GF-D8 (cell line): ENCODE measurements around the gene FXYD6.

Experiments used
- DNase-seq: peaks from one replicate; lab custom pipeline; 2025; lab: John Stamatoyannopoulos, UW

Gene FXYD6

DNA sequence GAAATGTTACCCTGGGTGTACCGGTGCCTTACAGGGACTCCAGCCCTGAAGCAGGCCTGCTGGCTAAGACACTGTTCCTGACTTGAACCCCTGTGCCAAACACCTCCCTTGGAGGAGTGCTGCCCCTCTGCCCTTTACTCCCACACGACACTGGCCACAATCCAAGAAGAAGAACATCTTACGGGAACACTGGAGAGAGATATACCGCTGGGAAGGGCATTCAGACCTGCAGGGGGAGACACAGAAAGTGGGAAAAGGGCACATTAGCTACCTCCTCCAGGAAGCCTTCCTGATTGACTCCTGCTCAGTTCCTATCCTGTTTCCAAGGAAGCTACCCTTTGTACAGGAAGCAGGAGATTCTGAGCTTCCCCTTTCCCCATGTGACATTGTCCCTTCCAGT is 34.1 kb upstream of the FXYD6 start:
- DNase-seq = no peak

DNA sequence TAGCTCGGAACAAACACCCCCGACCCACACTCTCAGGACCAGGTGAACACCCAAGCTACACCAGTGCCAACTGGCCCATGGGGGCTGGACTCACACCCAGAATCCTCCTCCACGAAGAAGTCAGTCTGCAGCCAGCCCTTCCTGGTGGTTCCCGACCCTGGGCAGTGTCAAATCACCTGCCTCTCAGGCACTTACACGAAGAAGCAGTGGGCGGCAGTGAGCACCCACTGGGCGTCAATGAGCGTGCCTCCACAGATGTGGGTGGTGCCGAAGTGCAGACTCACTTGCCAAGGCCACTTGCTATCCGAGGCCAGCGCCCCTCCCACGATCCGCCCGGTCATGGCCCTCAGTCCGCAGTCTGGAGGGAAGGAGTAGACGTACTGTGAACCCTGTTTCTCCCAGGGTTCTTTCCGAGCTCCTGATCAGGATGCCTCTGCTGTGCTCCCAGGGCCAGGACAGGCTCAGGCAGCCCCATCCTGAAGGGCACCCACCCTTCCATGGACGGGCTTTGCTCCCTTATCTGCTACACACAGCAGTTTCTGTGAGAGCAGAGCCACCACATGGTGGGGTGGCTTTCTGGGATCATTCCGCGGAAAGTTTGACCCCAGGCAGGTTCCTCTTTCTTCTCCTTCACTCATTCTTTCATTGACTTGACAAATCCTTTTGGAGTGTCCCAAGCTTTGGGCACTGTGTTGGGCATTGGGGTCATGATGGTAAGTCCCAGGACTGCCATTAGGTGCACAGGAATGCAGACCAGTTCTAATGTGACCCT is 33.3 kb upstream of the FXYD6 start:
- no peak for DNase-seq

DNA sequence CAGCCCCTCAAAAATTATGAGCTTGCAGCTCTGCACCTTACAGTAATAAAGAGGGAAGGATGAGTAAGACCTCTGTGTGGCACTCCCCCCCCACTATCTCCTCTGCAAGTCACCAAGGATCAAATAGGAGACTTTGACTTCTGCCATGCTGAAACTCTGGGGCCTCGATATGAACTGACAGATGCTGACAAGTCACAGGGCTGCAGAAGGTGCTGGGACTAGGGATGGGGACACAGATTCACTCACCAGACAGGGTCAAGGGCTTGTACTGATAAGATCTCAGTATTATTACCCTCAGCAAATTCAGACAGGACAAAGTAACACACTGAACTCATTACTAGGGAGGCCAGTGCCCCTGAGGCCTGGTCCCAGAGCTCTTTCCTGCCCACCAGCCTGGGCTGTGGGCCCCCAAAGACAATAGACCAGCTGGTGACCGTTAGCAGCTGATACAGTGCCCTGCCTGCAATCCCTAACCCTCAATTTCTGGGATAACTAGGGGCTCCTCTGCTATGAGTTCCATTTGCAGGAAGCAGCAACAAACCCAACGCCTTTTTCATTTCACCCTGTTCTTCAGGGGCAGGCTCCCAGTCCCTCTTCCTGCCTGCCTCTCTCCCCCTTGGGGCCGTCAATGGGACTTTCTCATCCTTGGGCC is 32.6 kb upstream of the FXYD6 start:
- DNase-seq = no peak

DNA sequence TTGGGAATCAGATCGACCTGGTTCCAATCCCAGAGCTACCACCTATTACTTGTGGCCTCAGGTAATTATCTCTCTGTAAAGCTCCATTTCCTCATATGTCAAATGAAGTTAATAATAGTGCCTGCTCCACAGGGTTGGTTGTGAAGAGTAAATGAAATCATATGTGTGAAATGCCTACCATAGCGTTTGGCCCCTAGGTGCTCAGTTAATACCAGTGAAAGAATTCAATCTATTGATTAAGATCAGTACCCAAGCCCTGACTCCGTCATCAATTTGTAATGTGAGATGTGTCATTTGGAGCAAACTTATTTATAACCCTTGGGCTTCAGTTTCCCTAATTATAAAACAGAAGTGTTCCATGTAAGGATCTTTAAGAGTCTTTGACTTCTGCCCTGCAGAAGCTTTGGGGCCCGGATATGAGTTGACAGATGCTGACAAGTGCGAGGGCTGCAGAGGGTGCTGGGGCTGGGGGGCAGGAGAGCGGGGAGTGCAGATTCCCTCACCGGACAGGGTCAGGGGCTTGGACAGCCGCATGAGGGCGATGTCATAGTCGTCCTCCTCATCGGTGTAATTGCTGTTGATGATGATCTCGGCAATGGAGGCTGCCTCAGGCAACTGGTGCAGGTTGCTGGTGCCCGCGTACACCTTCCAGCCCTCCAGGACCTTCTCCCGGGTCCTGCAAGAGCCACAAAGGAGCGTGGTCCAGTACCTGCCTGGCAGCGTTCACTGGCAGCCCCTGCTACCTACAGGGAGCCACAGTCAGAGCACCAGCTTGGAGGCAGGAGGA is 31.8 kb upstream of the FXYD6 start:
- DNase-seq = no peak

DNA sequence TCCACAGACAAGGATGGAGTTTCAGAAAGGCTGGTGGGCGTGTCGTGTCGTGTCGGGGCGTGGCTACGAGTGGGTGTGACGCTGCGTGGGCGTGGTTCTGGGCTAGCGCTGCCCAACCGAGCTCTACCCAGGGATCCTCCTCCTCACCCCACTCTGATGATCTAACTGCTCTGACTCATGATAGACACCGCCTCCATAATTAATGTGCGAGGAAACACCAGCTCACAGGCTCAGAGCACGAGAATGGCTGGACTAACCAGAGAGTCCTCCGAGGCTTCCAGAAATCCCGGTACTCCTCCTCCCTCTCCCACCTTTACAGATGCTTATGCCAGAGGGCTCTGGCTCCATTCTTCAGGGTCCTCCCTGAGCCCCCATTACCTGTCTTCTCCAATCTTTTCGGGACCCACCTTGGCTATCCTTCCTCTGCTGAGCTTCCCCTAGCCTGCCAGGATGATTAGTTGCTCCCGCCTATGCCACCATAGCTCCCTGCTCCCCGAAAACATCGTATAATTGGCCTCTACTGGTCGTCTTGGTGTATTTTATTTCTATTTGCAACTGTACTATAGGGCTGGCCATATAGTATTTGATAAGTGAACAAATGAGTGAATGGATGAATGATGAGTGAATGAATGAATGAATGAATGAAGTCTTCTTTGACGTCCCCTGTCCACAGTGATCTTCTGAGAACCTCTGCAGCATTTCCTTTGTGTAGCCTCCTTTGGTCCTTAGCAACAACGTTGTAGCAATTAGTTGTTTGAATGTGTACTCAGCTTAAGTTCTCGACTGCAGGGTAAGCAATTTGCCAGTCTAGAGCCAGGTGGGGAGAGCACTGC is 31.0 kb upstream of the FXYD6 start:
- DNase-seq = no peak

DNA sequence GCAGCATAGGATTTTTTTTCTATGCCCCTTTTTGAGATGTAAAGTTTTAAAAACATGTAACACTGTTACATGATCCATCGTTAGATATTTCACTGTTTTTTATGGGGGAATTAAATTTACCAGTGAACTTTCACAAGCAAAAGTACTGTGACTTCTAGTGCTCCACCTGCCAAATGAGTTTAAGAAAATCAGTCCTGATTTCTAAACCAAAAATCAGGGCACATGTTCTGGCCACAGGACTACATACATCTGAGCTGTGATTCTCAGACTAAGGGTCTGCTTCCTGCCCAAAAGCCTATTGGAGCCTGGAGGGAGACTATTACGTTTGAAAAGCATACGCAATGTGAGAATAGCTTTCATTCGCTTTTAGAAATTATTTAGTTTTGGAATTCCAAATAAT is 30.3 kb upstream of the FXYD6 start:
- DNase-seq = no peak

DNA sequence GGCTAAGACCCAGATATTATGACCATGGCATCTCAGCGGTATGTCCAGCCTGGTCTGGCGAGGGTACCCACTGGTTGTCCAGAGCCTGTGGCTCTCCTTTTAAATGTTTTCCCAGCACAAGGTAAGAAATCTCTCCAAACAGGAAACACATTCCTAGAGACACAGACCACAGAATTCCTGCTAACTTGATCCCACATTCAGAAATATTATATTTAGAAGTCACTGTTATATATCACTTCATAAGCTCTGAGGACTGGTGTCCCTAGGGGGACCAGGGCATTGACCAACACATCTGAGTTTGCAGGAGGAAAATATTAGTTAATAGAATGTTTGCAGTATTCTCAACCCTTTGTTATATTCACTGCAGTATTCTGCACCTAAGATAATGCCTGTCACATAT is 29.7 kb upstream of the FXYD6 start:
- no peak for DNase-seq

DNA sequence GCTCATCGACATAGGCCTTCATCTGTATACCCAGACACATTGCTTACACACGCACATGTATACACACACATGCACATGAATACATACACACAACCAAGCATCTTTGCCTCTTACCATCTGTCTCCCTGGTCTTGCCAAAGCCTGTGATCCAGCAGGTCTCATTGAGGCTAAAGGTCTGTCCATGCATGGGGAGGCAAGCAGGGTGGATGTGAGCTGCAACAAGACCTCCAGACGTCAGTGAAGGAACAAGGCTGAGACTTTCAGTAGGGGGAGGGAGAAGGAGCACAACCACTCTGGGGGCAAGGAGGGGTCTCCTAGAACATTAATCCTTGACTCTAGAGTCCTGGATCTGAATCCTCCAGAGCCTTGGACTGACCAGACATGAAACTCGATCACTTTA is 29.1 kb upstream of the FXYD6 start:
- no peak for DNase-seq

DNA sequence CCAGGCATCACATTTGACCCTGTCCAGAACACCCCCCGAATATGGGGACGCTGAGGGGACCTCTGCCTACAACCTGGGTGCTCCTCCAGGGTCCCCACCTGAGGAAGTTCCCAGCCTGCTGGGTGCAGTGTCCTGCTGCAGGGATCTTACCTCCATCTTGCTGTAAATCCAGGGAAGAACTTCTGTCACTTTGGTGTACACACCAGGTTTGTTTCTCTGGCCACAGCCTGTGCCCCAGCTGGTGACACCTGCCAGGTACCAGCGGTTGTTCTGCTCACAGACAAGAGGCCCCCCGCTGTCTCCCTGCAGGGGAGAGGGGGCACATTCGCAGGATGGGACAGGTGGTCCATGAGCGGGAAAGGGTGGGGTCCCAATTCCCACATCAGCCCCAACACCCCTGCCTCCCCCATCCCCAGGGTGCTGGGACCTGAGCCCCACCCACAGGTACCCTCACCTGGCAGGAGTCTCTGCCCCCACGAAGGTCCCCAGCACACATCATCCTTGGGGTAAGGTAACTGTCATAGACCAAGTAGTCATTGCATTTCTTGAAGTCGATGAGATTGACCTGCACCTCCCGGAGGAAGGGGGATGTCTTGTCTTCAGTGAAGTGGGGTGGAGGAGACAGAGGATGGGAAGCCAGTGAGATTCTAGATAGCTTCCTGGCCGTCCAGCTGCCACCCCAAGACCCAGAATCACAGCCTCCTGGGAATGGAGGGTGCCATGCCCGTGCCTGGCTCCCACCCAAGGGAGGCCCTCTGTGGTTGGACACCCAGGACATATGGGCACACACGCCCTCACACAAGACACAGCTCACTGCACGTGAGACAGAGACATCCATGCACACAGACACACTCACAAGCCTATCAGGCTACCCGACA is 27.3 kb upstream of the FXYD6 start:
- no peak for DNase-seq

DNA sequence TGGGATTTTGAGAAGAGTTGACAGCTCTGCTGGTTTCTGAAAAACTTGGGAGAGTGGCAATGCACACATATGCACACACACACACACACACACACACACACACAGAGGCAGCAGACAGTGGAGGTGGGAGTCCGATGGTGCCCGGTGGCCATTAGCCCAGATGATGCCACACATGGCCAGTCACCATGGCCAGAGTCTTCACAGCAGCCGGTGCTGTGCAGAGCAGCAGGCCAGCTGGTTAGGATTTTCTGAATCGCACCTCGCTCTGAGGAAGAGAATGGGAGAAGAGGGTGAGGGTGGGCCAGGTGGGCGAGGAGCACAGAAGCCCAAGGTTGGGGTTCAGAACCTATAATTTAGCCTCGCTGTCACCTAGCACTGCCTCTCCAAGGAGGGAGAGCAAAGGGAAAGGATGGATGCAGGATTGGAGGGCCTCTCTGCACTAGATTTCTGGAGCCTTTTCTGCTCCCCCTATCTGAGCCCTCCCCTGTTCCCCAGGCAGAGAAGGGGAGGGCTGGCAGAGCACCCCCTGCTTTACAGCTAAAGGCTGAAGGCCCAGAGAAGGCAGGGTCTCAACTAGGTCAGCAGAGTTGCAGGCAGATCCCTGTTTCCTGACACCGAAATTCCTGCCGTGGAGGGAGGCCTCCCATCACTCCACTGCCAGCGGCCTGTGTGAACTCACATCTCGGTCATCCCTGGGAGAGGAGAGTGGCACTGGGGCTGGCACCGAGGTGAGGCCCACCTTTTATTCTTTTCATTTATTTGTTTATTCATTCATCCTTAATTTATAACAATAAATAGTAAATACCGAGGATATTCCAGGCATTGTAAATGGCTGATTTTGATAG is 25.8 kb upstream of the FXYD6 start:
- DNase-seq = no peak

DNA sequence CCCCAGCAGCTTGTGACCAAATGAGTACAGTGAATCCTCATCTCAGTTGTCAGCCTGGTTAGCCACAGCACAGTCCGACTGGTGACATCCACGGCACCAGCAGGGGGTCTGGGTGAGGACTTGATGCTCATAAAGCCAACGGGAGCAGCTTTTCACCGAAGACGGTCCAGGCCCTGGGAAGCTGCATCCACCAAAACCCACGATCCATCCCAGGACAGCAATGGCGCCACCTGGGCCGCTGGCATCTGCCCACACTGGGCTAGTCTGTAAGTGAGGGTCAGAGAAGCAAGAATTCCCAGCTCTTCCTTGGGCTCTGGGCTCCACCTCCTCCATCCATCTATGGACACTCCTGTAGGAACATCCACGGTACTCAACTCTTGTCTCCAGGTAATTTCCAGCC is 25.1 kb upstream of the FXYD6 start:
- DNase-seq = no peak

DNA sequence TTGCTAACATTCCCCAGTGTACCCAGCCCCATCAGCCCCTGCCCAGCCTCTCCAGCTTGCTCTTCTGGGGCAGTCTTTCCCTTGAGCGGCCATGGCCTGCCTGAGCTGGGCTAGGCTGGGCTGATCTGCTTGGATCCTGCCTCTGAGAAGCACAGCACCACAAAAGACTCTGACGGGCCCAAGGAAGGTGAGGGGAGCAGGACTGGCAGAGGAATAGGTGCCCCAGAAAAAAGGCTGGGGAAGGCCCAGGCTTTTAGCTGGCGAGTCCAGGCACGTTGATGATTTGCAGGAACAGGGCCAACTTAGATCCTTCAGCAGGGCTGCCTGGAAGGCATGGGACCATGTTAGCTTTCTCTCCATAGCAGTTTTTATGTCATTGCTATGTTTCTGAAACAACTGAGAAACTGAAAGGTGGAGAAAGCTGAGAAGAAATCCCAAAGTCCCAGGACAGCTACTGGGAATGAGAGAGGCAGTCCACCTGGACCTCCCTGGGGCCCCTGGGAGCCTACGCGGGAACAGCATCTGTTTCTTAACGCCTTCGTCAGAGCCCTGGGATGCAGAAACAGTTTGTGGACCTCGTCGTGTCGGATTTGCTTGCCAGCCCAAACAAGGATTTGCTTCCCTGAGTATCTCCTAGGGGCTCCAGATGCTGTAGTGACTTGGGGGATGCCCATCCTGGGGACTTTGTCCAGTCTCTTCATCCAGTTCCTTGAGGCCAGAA is 24.4 kb upstream of the FXYD6 start:
- no peak for DNase-seq

DNA sequence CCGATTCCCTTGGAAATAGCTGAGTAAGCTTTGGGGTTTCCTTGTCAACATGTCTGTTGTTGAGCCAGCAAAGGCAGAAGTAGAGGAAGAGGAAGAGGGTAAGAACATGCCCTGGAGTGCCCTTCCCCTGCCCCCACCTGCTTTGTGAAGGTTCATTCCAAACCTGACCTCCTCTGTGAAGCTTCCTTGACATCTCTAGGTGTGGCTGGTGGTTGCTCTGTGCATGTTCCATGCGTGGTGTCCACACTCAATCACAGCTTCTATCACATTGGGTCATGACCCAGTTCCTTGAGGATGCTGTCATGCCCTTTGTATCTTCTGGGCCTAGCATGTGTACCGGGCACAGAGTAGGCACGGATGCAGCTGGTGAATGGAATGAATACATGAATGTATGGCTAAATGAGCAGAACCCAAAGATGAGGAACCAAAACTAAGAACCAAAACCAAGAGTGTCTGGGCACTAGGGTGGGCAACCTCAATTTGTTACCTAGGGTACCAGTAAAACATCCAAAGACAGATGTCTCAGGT is 23.7 kb upstream of the FXYD6 start:
- no peak for DNase-seq

DNA sequence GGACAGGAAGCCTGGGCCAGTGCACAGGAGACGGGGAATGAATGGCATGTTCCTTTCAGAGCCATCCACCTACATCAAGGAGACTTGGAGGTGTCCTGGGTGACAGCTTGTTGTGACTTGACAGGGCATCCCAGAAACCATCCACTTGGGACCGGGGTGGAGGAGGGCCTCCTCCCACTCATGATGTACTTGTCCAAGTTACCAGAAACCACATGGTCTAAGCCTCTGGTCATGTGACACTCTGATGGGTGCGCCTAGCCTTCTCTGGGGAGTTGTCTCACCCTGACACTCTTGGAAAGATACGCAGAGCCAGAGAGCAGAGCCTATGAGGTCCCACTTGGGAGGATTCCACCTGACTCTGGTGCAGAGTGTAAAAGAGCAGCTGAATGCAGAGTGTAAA is 21.6 kb upstream of the FXYD6 start:
- DNase-seq = no peak

DNA sequence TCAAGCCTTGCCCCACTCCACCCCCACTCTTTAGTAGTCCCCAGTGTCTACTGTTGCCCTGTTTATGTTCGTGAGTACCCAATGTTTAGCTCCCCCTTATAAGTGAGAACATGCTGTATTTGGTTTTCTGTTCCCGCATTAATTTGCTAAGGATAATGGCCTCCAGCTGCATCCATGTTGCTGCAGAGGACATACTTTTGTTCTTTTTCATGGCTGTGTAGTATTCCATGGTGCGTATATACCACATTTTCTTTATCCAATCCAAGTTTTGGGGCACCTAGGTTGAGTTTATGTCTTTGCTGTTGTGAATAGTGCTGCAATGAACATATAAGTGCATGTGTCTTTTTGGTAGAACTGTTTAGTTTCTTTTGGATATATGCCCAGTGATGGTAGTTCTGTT is 16.2 kb upstream of the FXYD6 start:
- DNase-seq = no peak

DNA sequence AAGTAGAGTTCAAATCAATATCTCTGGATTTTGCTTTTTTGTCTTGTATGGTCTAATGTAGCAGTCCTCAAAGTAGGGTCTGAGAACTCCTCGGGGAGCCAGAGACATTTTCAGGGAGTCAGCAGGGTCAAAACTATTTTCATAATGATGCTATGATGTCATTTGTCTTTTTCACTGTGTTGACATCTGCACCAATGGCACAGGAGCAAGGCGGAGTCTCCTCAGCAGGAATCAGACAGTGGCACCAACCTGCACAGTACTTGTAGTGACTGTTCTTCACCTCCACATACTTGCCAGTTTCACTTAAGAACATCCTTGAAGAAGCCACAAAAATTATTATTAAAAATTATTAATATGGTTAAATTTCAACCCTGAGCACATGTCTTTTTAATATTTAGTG is 14.9 kb upstream of the FXYD6 start:
- DNase-seq = no peak

DNA sequence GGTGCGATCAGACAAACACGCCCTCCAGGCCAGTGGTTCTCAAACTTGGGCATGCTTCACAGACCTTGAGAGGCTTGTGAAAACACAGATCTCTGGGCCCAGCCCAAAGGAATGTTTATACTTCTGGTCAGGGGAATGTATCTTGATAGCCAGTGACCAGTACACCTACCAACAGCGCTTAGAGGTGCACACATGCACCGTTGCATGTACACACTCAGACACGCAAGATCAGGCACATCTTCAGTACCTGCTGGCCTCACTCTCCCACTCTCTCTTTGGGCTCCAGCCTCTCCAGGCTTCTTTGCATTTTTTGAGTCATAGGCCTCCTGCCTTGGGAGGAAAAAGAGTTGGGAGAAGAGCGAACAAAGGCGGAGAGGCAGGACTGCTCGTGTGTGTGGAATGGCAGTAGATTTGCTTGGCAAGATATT is 11.7 kb upstream of the FXYD6 start:
- no peak for DNase-seq

DNA sequence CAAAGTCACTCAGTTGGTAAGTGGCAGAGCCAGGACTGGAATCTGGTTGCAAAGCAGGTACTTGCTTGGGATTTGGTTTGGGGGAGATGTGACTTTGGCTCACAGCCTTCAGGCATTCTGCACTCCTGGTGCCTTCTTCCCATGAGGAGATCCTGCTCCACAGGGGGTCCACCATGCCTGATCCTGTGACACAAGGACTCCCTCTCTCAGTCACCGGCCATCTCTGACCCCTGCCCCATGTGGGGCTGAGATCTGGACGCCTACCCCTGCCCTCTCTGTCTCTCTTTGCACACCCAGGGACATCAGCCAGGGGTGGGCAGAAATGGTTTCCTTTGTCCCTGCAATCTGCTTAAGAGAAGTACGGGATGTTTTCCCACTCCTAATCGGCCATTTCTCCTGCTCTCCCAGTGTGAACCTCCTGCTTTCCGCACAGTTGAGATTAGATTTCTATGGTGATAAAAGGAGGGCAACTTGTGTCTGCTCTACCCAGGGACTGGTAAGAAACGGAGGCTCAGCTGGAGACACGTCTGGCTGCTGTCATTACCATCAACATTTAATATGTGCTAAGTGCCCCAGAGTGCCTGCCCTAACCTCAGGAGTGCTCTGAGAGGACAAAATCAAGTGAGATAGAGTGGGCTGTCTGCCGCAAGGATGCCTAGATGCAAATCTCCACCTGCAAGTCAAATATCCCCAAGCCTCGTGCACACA is 11.1 kb upstream of the FXYD6 start:
- DNase-seq = no peak

DNA sequence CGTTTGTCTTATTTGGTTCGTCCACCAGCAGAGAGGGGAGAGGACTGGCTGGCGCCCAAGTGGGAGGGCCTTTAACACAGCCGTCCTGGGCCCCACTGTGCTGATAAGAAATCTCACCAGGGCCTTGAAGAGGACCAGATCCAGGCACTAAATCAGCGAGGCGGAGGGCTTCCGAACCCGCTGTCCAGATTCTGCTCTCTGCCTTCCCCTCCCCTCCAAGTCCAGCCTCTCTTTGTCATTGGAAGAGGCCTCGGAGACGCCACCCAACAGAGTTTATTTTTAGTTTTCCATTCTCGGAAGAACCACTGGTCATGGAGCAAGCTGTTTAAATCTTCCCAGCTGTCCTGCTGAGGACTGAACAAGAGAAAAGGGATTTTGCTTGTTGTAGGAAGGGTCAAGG is 9.3 kb upstream of the FXYD6 start:
- no peak for DNase-seq
